ENCODE data around the gene TSC1.

Gene TSC1

GRCh38 chr9:132894346-132894745 lies 50.1 kb downstream of the TSC1 start:
- no peak for DNase-seq

- no peak for DNase-seq
These were observed 52.0 kb downstream of the TSC1 start for GRCh38 chr9:132892400-132892799.

- DNase-seq = no peak
These were observed 56.3 kb downstream of the TSC1 start for GRCh38 chr9:132888151-132888550.

- no peak for DNase-seq
These were observed 57.0 kb downstream of the TSC1 start for GRCh38 chr9:132887181-132888120.

- no peak for DNase-seq
These were observed 58.1 kb downstream of the TSC1 start for GRCh38 chr9:132886334-132886725.

GRCh38 chr9:132885720-132886333 lies 58.6 kb downstream of the TSC1 start:
- no peak for DNase-seq

GRCh38 chr9:132883349-132884294 lies 60.8 kb downstream of the TSC1 start:
- no peak for DNase-seq

GRCh38 chr9:132882616-132883015 lies 61.8 kb downstream of the TSC1 start:
- no peak for DNase-seq

GRCh38 chr9:132881826-132882225 lies 62.6 kb downstream of the TSC1 start:
- DNase-seq = no peak

- no peak for DNase-seq
These were observed 64.1 kb downstream of the TSC1 start for GRCh38 chr9:132880324-132880661.

- no peak for DNase-seq
These were observed 64.7 kb downstream of the TSC1 start for GRCh38 chr9:132879457-132880323.

- DNase-seq = peak in 42 of 58 donors; percentile 11 to 64 (median 40)
These were observed 65.5 kb downstream of the TSC1 start, which contains the start of gene SPACA9 for GRCh38 chr9:132878695-132879456. Gene SPACA9, plus strand, starts transcription at chr9:132878898. Its CDS starts 5,050 bp downstream, at chr9:132883948.

GRCh38 chr9:132877824-132878694 lies 66.4 kb downstream of the TSC1 start, which contains the start of gene AK8:
Gene AK8, minus strand, starts transcription at chr9:132878284. Its CDS starts 29 bp downstream, at chr9:132878255.
- peak in 51 of 58 donors; percentile 12 to 71 (median 52) for DNase-seq

- peak in 1 of 58 donors; percentile 12 for DNase-seq
These were observed 67.0 kb downstream of the TSC1 start for GRCh38 chr9:132877458-132877823.

GRCh38 chr9:132876849-132877248 lies 67.6 kb downstream of the TSC1 start:
- DNase-seq = no peak

GRCh38 chr9:132875159-132875558 lies 69.3 kb downstream of the TSC1 start:
- DNase-seq = no peak

GRCh38 chr9:132873403-132873802 lies 71.0 kb downstream of the TSC1 start:
- no peak for DNase-seq

- DNase-seq = no peak
These were observed 75.2 kb downstream of the TSC1 start for GRCh38 chr9:132869266-132869665.

- DNase-seq = no peak
These were observed 77.5 kb downstream of the TSC1 start for GRCh38 chr9:132866898-132867297.
